SK-N-SH treated with all-trans-retinoic acid at 6 μM for 48 hours (cell line): ENCODE measurements around the gene CYP17A1.

Source experiments
- ATAC-seq: fragments of 200-7000 bp; cut with Tn5 transposase; 3 replicates; pipeline ENCODE4 v1.9.1; 2020; ENCODE audit warnings: mild to moderate bottlenecking, moderate library complexity
- ARNTL ChIP-seq: fragments of 450-650 bp; formaldehyde crosslinking; IDR thresholded peaks from 2 replicates; pipeline ENCODE4 v1.5.0; 2020; ENCODE audit warnings: low read depth, mild to moderate bottlenecking, moderate library complexity, borderline replicate concordance
- BACH2 ChIP-seq: fragments of 250-450 bp; sonication (Bioruptor Pico); IDR thresholded peaks from 2 replicates; pipeline ENCODE4 v1.9.0; 2021; ENCODE audit warnings: mild to moderate bottlenecking, borderline replicate concordance
- CSDC2 ChIP-seq: fragments of 250-450 bp; sonication (Bioruptor Pico); IDR thresholded peaks from 2 replicates; pipeline ENCODE4 v1.5.0; 2020; ENCODE audit warnings: mild to moderate bottlenecking, moderate library complexity
- ESRRG ChIP-seq: fragments of 250-450 bp; sonication (Bioruptor Pico); IDR thresholded peaks from 2 replicates; pipeline ENCODE4 v1.6.1; 2021; ENCODE audit warnings: mild to moderate bottlenecking
- ISL1 ChIP-seq: fragments of 250-450 bp; sonication (Bioruptor Pico); IDR thresholded peaks from 2 replicates; pipeline ENCODE4 v2.1.2; 2022; ENCODE audit warnings: mild to moderate bottlenecking, moderate library complexity
- PPARA ChIP-seq: fragments of 250-450 bp; sonication (Bioruptor Pico); IDR thresholded peaks from 2 replicates; pipeline ENCODE4 v1.5.0; 2020; ENCODE audit warnings: mild to moderate bottlenecking, borderline replicate concordance
- RARB ChIP-seq: fragments of 250-450 bp; sonication (Bioruptor Pico); IDR thresholded peaks from 2 replicates; pipeline ENCODE4 v1.8.0; 2021; ENCODE audit warnings: mild to moderate bottlenecking, moderate library complexity
- SNAI2 ChIP-seq: fragments of 250-450 bp; sonication (Bioruptor Pico); IDR thresholded peaks from 2 replicates; pipeline ENCODE4 v1.5.0; 2020; ENCODE audit warnings: mild to moderate bottlenecking, moderate library complexity
- TCF4 ChIP-seq: fragments of 250-450 bp; sonication (Bioruptor Pico); IDR thresholded peaks from 2 replicates; pipeline ENCODE4 v1.8.0; 2021; ENCODE audit warnings: mild to moderate bottlenecking, moderate library complexity, borderline replicate concordance
- TOX ChIP-seq: fragments of 250-450 bp; sonication (Bioruptor Pico); IDR thresholded peaks from 2 replicates; pipeline ENCODE4 v1.8.0; 2021; ENCODE audit warnings: mild to moderate bottlenecking, moderate library complexity, borderline replicate concordance
- ZC3H10 ChIP-seq: fragments of 250-450 bp; sonication (Bioruptor Pico); IDR thresholded peaks from 2 replicates; pipeline ENCODE4 v1.5.1; 2021; ENCODE audit warnings: mild to moderate bottlenecking, moderate library complexity
- ZFP3 ChIP-seq: fragments of 250-450 bp; sonication (Bioruptor Pico); IDR thresholded peaks from 2 replicates; pipeline ENCODE4 v1.5.0; 2020; ENCODE audit warnings: mild to moderate bottlenecking, moderate library complexity
- ZNF565 ChIP-seq: fragments of 450-650 bp; formaldehyde crosslinking; conservative IDR thresholded peaks from 2 replicates; pipeline ENCODE4 v1.5.0; 2020; ENCODE audit warnings: low read depth, mild to moderate bottlenecking, moderate library complexity
- ZNF70 ChIP-seq: fragments of 450-650 bp; formaldehyde crosslinking; IDR thresholded peaks from 2 replicates; pipeline ENCODE4 v1.5.0; 2020; ENCODE audit warnings: mild to moderate bottlenecking, moderate library complexity
- ZNF8 ChIP-seq: fragments of 450-650 bp; formaldehyde crosslinking; IDR thresholded peaks from 2 replicates; pipeline ENCODE4 v1.5.0; 2020; ENCODE audit warnings: mild to moderate bottlenecking, moderate library complexity
- TF ChIP-seq, protein P1 (sequence below): fragments of 250-450 bp; sonication (Bioruptor Pico); IDR thresholded peaks from 2 replicates; pipeline ENCODE4 v1.5.1; 2020; ENCODE audit warnings: low read depth, mild to moderate bottlenecking, moderate library complexity
- TF ChIP-seq, protein P2 (sequence below): fragments of 250-450 bp; sonication (Bioruptor Pico); IDR thresholded peaks from 2 replicates; pipeline ENCODE4 v1.5.0; 2020; ENCODE audit warnings: mild to moderate bottlenecking, moderate library complexity
- TF ChIP-seq, protein P3 (sequence below): fragments of 250-450 bp; sonication (Bioruptor Pico); IDR thresholded peaks from 2 replicates; pipeline ENCODE4 v1.8.0; 2021; ENCODE audit warnings: low read depth, mild to moderate bottlenecking, moderate library complexity, borderline replicate concordance
- TF ChIP-seq, protein P4 (sequence below): fragments of 250-450 bp; sonication (Bioruptor Pico); IDR thresholded peaks from 2 replicates; pipeline ENCODE4 v1.5.1; 2021; ENCODE audit warnings: mild to moderate bottlenecking, moderate library complexity

Gene CYP17A1

DNA sequence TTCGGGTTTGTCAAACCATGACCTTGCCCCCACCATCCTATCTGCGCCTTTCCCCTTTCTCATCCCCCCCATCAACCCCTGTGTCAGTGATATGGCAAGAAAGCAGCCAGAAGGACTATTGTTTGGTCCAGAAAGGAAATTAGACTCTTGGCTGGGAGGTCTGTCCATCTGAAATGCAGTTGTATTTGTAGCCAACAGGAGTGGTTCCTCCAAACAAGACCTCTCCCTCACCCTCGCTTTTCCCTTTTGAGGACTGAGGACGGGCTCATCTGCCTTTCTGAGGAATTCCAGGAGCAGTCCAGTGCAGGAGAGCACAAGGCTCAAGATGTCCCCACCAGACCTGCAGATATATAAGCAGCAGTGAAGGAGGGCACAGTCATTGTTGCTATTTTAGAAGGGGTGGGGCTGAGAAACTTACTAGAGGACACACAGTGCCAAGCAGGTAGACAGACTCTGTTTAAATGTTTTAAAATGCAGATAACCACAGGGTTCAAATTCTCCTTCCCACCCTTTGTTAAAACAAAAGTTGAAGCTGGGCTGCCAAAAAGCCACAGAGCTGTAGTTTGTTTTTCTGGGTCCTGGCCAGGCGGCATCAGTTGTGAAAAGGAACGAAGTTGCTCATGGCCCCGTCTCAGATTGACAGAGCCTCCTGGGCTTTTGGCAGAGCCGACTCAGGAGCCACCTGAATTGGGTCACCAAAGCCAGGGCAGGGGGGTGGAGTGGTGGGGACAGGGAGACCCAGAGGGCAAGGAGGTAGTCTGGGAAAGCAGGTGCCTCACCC lies 37.3 kb downstream of the CYP17A1 start:
- no peak for ATAC-seq
- no peak for TF ChIP-seq ZC3H10 (CRISPR knock-in tag)
- no peak for TF ChIP-seq ISL1
- TF ChIP-seq BACH2: no peak
- TF ChIP-seq, protein P1, sequence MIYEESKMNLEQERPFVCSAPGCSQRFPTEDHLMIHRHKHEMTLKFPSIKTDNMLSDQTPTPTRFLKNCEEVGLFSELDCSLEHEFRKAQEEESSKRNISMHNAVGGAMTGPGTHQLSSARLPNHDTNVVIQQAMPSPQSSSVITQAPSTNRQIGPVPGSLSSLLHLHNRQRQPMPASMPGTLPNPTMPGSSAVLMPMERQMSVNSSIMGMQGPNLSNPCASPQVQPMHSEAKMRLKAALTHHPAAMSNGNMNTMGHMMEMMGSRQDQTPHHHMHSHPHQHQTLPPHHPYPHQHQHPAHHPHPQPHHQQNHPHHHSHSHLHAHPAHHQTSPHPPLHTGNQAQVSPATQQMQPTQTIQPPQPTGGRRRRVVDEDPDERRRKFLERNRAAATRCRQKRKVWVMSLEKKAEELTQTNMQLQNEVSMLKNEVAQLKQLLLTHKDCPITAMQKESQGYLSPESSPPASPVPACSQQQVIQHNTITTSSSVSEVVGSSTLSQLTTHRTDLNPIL (CRISPR knock-in tag): no peak
- TF ChIP-seq, protein P2, sequence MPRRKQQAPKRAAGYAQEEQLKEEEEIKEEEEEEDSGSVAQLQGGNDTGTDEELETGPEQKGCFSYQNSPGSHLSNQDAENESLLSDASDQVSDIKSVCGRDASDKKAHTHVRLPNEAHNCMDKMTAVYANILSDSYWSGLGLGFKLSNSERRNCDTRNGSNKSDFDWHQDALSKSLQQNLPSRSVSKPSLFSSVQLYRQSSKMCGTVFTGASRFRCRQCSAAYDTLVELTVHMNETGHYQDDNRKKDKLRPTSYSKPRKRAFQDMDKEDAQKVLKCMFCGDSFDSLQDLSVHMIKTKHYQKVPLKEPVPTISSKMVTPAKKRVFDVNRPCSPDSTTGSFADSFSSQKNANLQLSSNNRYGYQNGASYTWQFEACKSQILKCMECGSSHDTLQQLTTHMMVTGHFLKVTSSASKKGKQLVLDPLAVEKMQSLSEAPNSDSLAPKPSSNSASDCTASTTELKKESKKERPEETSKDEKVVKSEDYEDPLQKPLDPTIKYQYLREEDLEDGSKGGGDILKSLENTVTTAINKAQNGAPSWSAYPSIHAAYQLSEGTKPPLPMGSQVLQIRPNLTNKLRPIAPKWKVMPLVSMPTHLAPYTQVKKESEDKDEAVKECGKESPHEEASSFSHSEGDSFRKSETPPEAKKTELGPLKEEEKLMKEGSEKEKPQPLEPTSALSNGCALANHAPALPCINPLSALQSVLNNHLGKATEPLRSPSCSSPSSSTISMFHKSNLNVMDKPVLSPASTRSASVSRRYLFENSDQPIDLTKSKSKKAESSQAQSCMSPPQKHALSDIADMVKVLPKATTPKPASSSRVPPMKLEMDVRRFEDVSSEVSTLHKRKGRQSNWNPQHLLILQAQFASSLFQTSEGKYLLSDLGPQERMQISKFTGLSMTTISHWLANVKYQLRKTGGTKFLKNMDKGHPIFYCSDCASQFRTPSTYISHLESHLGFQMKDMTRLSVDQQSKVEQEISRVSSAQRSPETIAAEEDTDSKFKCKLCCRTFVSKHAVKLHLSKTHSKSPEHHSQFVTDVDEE (CRISPR knock-in tag): no peak
- TF ChIP-seq ESRRG (CRISPR knock-in tag): no peak
- TF ChIP-seq TOX (CRISPR knock-in tag): no peak
- TF ChIP-seq CSDC2 (CRISPR knock-in tag): no peak
- no peak for TF ChIP-seq ZNF70 (CRISPR knock-in tag)
- TF ChIP-seq TCF4 (CRISPR knock-in tag): no peak
- no peak for TF ChIP-seq SNAI2 (CRISPR knock-in tag)
- TF ChIP-seq ARNTL (CRISPR knock-in tag): no peak
- no peak for TF ChIP-seq PPARA (CRISPR knock-in tag)
- TF ChIP-seq ZFP3: no peak

DNA sequence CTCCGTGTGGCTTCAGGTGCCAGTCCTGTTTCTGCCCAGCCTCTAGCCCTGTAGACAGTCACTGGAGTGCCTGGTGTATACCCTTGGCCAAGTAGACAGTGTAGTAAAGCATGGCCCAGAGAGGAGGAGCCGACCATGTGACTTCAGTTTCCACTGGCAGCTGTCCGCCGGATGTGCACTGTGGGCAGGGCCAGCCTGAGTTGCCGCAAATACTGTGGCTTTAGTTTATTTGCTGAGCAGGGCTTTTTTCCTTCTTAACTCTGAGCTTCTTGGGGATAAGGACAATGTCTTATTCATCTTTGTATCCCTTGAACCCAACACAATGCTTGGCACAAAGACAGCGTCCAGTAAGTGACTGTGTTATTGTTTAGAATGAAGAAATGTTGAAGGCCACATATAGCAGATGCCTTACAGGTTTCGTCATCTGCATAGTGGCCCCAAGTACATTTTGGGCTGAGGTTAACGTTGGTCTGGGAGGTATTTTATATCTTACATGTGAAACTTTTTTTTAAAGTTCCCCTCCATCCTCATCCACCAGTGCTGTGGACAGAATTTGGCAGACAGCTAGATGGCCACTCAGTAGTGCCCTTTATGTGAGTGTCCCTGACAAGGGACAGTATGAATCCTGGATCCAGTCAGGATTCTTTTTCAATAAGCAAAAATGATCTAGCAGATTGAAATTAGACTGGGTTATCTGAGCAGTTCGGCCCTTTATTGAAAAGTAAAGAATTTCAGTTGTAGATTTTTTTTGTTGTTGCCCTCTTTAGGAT lies 40.6 kb downstream of the CYP17A1 start:
- no peak for ATAC-seq
- TF ChIP-seq PPARA (CRISPR knock-in tag) (no peak), ZNF565 (no peak), ISL1 (no peak), TOX (CRISPR knock-in tag) (no peak), ZC3H10 (CRISPR knock-in tag) (no peak), BACH2 (no peak), ARNTL (CRISPR knock-in tag) (no peak), ZNF70 (CRISPR knock-in tag) (no peak), TCF4 (CRISPR knock-in tag) (no peak), ESRRG (CRISPR knock-in tag) (no peak), ZNF8 (no peak), SNAI2 (CRISPR knock-in tag) (no peak), RARB (CRISPR knock-in tag) (no peak)
- TF ChIP-seq, protein P3, sequence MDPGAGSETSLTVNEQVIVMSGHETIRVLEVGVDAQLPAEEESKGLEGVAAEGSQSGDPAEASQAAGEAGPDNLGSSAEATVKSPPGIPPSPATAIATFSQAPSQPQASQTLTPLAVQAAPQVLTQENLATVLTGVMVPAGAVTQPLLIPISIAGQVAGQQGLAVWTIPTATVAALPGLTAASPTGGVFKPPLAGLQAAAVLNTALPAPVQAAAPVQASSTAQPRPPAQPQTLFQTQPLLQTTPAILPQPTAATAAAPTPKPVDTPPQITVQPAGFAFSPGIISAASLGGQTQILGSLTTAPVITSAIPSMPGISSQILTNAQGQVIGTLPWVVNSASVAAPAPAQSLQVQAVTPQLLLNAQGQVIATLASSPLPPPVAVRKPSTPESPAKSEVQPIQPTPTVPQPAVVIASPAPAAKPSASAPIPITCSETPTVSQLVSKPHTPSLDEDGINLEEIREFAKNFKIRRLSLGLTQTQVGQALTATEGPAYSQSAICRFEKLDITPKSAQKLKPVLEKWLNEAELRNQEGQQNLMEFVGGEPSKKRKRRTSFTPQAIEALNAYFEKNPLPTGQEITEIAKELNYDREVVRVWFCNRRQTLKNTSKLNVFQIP (CRISPR knock-in tag): no peak
- TF ChIP-seq, protein P4, sequence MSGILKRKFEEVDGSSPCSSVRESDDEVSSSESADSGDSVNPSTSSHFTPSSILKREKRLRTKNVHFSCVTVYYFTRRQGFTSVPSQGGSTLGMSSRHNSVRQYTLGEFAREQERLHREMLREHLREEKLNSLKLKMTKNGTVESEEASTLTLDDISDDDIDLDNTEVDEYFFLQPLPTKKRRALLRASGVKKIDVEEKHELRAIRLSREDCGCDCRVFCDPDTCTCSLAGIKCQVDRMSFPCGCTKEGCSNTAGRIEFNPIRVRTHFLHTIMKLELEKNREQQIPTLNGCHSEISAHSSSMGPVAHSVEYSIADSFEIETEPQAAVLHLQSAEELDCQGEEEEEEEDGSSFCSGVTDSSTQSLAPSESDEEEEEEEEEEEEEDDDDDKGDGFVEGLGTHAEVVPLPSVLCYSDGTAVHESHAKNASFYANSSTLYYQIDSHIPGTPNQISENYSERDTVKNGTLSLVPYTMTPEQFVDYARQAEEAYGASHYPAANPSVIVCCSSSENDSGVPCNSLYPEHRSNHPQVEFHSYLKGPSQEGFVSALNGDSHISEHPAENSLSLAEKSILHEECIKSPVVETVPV (CRISPR knock-in tag): no peak
- TF ChIP-seq, protein P1 (CRISPR knock-in tag): no peak
